ENCODE results near the gene SCRG1.
A peak's percentile ranks its signal among the peaks of the same experiment; 100 is the strongest.

Gene SCRG1

GRCh38 chr4:173357939-173358338 is 41.0 kb downstream of the SCRG1 start:
- DNase-seq: no peak

- DNase-seq: no peak
Observed at GRCh38 chr4:173347467-173347866, 51.4 kb downstream of the SCRG1 start.

DNA sequence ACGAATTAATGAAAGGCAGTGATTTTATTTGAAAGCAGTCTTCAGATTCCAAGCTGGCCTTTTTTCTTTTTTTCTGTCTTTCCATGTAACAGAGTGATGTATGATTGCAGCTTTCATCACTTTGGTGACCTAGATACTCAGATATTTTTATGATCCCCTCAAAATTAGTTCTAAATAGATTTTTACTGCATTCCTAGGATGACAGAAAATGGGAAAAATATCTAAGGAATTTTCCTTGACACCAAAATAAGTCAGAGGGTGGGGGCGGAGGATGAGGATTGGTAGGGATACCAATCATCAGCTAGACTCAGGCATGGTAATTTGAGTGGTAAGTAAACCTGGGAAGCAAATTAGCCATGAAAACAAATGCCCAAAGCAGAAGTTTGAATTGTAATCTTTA is 52.8 kb downstream of the SCRG1 start:
- no peak for DNase-seq

- no peak for DNase-seq
Observed at GRCh38 chr4:173345648-173346047, 53.3 kb downstream of the SCRG1 start.

- no peak for DNase-seq
Observed at GRCh38 chr4:173343832-173344397, 55.0 kb downstream of the SCRG1 start.

- DNase-seq: no peak
Observed at GRCh38 chr4:173337463-173337862, 61.5 kb downstream of the SCRG1 start.

DNA sequence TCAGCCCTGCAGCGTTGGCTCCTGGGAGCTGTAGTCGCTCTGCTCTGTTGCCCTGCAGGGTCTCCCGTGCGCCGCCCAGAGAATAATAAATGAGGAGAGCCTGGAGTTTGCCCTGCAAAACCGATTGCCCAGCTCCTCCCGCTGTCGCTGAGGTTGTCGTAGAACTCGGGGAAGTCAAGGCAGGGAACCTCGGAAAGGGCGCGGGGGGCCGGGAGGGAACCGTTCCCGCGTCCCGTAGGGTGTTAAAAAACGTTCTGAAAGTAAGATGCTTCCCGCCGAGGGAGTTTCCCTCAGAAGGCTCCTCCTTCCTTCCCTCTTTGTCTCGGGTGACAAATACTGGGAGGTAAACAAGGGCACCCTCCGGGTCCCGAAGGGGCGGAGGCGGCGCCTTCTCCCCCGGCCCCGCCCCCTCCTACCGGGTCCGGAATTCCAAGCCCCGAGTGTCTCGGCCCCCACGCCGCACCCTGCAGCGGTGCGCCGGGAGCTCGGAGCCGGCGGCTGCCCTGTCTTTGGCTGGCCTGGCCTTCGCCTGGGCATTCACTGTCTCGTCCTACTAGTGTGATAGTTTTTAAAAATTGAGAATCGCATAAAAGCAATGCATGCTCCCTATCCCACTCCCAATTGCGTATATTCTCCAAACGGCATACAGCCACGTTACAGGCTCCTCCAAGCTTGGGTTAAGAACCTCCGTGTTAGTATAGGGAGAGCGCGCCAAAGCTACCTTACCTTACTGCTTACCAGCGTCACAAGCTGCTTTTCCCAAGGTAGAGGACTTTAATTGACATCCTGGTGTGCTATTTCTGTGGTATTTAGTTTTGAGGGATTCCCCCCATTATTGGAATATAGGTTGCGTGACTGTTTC is 63.8 kb downstream of the SCRG1 start:
- peak; percentile 67 for DNase-seq

Data from inflammatory macrophage treated with lipopolysaccharide for 4 hours (primary cell).